IPS-NIHi7 (cell line): Measurements from ENCODE around the gene SULF2.
"Not testable (repeated sequence)": the region's sequence is repeated elsewhere in the genome, so short reads cannot be mapped to it uniquely, and the experiment has no call there.

Experiments used
- DNase-seq: peaks from one replicate; pipeline ENCODE4 v3.0.0; 2012; ENCODE audit warnings: mixed read lengths; ENCODE audit errors: extremely low spot score

The SULF2 gene

GRCh38 chr20:47785311-47785853 lies at the start of gene SULF2:
SULF2 (minus strand) TSS chr20:47785481; CDS start chr20:47757363, 28,118 bp downstream.
- DNase-seq, result peak; percentile 51

DNA sequence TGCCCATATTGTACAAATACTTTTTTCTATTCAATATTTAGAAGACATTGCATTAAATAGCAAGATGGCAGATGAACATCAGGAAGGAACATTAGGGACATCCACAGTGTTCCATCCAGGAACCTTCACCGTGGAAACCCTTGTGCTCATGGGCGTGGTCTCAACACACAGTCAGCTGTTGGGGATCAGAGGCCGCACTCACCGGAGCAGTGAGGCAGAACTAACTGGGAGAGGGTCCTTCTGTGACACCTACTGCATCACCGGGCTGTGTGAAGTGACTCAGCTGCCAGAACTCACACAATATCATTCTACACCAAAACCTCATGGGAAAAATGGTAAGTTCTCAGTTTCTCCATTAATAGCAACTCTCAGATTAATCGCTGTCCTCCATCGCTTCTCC lies 46.4 kb upstream of the SULF2 start:
- not testable (repeated sequence) for DNase-seq

- not testable (repeated sequence) for DNase-seq
Observed at GRCh38 chr20:47826716-47827115, 41.4 kb upstream of the SULF2 start.

DNA sequence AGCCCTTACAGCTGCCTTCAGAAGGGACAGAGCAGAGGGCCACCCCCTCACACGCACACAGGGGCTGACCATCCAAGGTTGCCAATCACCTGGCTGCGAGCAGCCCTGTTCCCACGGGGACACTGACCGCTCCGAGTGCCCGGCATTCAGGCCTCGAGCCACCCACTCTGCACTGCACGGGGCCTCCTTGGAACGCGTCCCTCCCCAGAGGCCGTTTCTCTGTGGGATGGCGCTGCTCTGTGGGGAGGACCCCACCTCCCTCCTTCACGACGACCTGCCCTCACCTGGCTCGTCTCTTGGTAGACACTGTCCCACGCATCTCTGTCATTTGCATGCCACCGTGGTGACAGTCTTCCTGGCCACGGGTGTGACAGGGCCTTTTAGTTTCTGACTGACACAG lies 40.7 kb upstream of the SULF2 start:
- DNase-seq, result not testable (repeated sequence)

GRCh38 chr20:47825011-47825762 lies 39.9 kb upstream of the SULF2 start:
- no peak for DNase-seq

DNA sequence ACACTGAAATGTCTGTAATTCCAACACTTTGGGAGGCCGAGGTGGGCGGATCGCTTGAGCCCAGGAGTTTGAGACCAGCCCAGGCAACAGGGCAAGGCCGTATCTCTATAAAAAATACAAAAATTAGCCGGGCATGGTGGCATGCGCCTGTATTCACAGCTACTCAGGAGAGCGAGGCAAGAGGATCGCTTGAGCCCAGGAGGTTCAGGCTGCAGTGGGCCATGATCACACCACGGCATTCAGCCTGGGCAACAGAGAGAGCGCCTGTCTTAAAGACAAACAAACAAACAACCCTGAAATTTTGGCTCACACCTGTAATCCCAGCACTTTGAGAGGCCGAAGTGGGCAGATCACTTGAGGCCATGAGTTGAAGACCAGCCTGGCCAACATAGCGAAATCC lies 38.7 kb upstream of the SULF2 start:
- DNase-seq, result not testable (repeated sequence)

DNA sequence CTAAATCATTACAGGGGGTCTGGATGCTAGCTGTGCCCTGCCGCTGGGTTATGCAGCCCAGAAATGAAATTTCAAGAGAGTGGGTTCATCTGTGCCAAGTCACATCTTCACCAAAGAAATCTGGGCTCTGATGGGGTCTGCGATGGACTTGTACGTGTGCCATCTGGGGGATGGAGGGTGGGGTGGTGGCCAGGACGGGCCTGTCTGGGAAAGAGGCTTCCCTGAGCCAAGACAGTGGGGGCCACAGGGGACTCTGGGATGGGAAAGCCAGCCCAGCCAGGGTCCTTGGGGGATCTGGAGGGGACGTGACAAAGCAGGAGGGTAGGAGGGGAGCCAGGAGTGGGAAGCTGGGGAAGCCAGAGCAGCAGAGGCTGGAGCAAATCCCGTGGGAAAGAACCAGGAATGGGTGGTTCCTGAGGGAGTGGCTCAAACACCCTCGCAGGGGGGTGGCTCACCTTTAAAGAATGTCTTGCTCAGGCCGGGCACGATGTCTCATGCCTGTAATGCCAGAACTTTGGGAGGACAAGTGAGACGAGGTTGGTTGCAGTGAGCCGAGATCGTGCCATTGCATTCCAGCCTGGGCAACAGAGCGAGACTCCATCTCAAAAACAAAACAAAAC lies 36.3 kb upstream of the SULF2 start:
- DNase-seq, result no peak

- no peak for DNase-seq
Observed at GRCh38 chr20:47818996-47819609, 33.8 kb upstream of the SULF2 start.

- DNase-seq, result no peak
Observed at GRCh38 chr20:47818466-47818865, 33.2 kb upstream of the SULF2 start.

- no peak for DNase-seq
Observed at GRCh38 chr20:47818016-47818415, 32.7 kb upstream of the SULF2 start.

DNA sequence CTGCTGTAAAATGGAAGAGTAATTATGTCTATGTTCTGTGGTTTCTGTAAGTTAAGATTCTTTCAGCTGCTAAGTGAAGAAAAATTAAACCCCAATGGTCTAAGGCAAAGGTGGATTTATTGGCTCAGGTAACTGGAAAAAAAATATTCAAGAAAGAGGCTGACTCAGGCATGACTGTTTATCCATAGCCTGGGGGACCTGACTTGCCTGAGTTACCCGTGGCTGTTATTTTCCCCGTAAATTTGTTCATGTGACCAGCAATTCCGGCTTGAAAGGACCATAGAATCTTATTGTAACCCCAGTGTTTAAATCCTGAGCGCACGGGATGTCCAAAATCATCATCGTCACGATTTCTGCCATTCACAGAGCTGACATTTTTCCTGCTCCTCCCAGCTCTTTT lies 32.3 kb upstream of the SULF2 start:
- no peak for DNase-seq

- DNase-seq, result no peak
Observed at GRCh38 chr20:47816487-47817451, 31.5 kb upstream of the SULF2 start.

GRCh38 chr20:47815866-47816265 lies 30.6 kb upstream of the SULF2 start:
- no peak for DNase-seq

GRCh38 chr20:47815416-47815806 lies 30.1 kb upstream of the SULF2 start:
- DNase-seq, result no peak

- no peak for DNase-seq
Observed at GRCh38 chr20:47814632-47815415, 29.5 kb upstream of the SULF2 start.

- DNase-seq, result no peak
Observed at GRCh38 chr20:47810721-47811347, 25.6 kb upstream of the SULF2 start.

GRCh38 chr20:47810116-47810677 lies 24.9 kb upstream of the SULF2 start:
- DNase-seq, result no peak

DNA sequence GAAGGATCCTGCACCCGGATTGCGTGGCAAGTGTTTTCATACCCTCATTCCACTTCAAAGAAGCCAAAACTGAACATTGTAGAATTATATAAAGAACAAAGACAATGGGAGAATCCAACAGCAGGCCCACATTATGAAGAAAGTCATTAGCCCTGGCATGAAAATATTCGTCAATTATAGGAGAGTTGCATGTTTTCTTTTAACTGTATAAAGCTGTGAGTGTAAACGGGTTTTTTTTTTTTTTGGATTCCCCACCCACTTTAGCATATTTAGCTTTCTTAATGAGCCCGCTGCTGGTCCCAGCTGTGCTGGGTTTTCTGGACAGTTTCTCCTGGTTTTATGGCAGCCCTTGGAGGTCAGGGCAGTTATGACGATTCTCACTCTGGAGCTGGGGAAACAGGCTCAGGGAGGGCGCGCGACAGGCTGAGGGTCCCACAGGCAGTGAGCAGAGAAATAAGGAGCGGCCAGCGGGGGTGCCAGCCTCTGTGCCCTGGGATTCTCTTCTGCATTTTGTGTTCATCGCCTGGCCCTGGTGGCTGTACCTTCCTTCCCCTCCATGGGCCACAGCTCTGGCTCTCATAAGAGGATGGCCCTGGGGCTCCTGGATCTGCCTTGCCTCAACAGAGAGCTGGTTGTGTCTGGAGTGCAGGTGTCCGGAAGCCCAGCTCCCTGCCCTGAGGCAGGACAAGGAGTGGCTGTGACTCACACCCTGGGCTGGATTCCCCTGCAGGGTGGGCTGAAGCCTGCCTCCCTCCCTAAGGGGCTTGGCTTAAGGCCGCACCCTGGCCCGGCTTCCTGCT lies 24.1 kb upstream of the SULF2 start:
- DNase-seq, result peak; percentile 74

- DNase-seq, result no peak
Observed at GRCh38 chr20:47805951-47806350, 20.7 kb upstream of the SULF2 start.
